ENCODE data around the gene LCMT1.
A peak's percentile ranks its signal among the peaks of the same experiment; 100 is the strongest.
"Not testable (repeated sequence)": the region's sequence is repeated elsewhere in the genome, so short reads cannot be mapped to it uniquely, and the experiment has no call there.

The LCMT1 gene

GRCh38 chr16:25106567-25107465 lies 4.7 kb upstream of the LCMT1 start:
- peak; percentile 3 for ATAC-seq (replicated peaks; ENCODE audit: extremely low read depth, poor library complexity, severe bottlenecking)
- H3K9me3 Mint-ChIP-seq, result no peaks in the 10 kb centered on the region
- peak overlapping the region; percentile 97 for H3K4me3 Mint-ChIP-seq
- DNase-seq (ENCODE audit: low spot score in 2 of 2), result peak; percentile 47 to 56
- H3K27me3 Mint-ChIP-seq, result no peaks in the 10 kb centered on the region
- peaks cover 9% of the 10 kb centered on the region for H3K36me3 Mint-ChIP-seq (ENCODE audit: insufficient read depth)
- H3K27ac Mint-ChIP-seq (ENCODE audit: low read depth), result peak overlapping the region; percentile 95
- H3K4me1 Mint-ChIP-seq, result peaks cover 29% of the 10 kb centered on the region

- H3K27me3 Mint-ChIP-seq, result no peaks in the 10 kb centered on the region
- peaks cover 9% of the 10 kb centered on the region for H3K36me3 Mint-ChIP-seq (ENCODE audit: insufficient read depth)
- H3K27ac Mint-ChIP-seq (ENCODE audit: low read depth), result peak overlapping the region; percentile 95
- H3K4me3 Mint-ChIP-seq, result peak overlapping the region; percentile 97
- H3K4me1 Mint-ChIP-seq, result peaks cover 35% of the 10 kb centered on the region
- no peaks in the 10 kb centered on the region for H3K9me3 Mint-ChIP-seq
- ATAC-seq (replicated peaks; ENCODE audit: extremely low read depth, poor library complexity, severe bottlenecking) (no peak), DNase-seq (ENCODE audit: low spot score in 2 of 2) (no peak)
Measured at GRCh38 chr16:25107466-25107792, 4.1 kb upstream of the LCMT1 start.

- no peaks in the 10 kb centered on the region for H3K9me3 Mint-ChIP-seq
- H3K36me3 Mint-ChIP-seq (ENCODE audit: insufficient read depth), result peaks cover 9% of the 10 kb centered on the region
- H3K27ac Mint-ChIP-seq (ENCODE audit: low read depth), result peak overlapping the region; percentile 95
- ATAC-seq (replicated peaks; ENCODE audit: extremely low read depth, poor library complexity, severe bottlenecking) (no peak), DNase-seq (ENCODE audit: low spot score in 2 of 2) (peak in 1 of 2 donors; percentile 18)
- peak overlapping the region; percentile 97 for H3K4me3 Mint-ChIP-seq
- no peaks in the 10 kb centered on the region for H3K27me3 Mint-ChIP-seq
- H3K4me1 Mint-ChIP-seq, result peaks cover 40% of the 10 kb centered on the region
Measured at GRCh38 chr16:25108054-25108453, 3.5 kb upstream of the LCMT1 start.

- H3K27ac Mint-ChIP-seq (ENCODE audit: low read depth), result no peak overlapping the region
- DNase-seq (ENCODE audit: low spot score in 2 of 2) (no peak), ATAC-seq (replicated peaks; ENCODE audit: extremely low read depth, poor library complexity, severe bottlenecking) (no peak)
- H3K4me3 Mint-ChIP-seq, result no peak overlapping the region
- peaks cover 50% of the 10 kb centered on the region for H3K4me1 Mint-ChIP-seq
- no peaks in the 10 kb centered on the region for H3K27me3 Mint-ChIP-seq
- H3K9me3 Mint-ChIP-seq, result no peaks in the 10 kb centered on the region
- H3K36me3 Mint-ChIP-seq (ENCODE audit: insufficient read depth), result peaks cover 12% of the 10 kb centered on the region
Measured at GRCh38 chr16:25109643-25110042, 1.9 kb upstream of the LCMT1 start.

GRCh38 chr16:25110387-25110947 lies 1.1 kb upstream of the LCMT1 start:
- peak overlapping the region; percentile 86 for H3K27ac Mint-ChIP-seq (ENCODE audit: low read depth)
- ATAC-seq (replicated peaks; ENCODE audit: extremely low read depth, poor library complexity, severe bottlenecking), result no peak
- no peaks in the 10 kb centered on the region for H3K9me3 Mint-ChIP-seq
- peak overlapping the region; percentile 88 for H3K4me3 Mint-ChIP-seq
- no peaks in the 10 kb centered on the region for H3K27me3 Mint-ChIP-seq
- H3K4me1 Mint-ChIP-seq, result peaks cover 59% of the 10 kb centered on the region
- DNase-seq (ENCODE audit: low spot score in 2 of 2), result no peak
- peaks cover 13% of the 10 kb centered on the region for H3K36me3 Mint-ChIP-seq (ENCODE audit: insufficient read depth)

GRCh38 chr16:25114121-25114520 lies 2.6 kb downstream of the LCMT1 start:
- H3K9me3 Mint-ChIP-seq, result no peaks in the 10 kb centered on the region
- no peaks in the 10 kb centered on the region for H3K27me3 Mint-ChIP-seq
- no peak for ATAC-seq (replicated peaks; ENCODE audit: extremely low read depth, poor library complexity, severe bottlenecking)
- no peak overlapping the region for H3K27ac Mint-ChIP-seq (ENCODE audit: low read depth)
- H3K4me1 Mint-ChIP-seq, result peaks cover 61% of the 10 kb centered on the region
- no peak for DNase-seq (ENCODE audit: low spot score in 2 of 2)
- H3K36me3 Mint-ChIP-seq (ENCODE audit: insufficient read depth), result peaks cover 12% of the 10 kb centered on the region
- peak overlapping the region; percentile 31 for H3K4me3 Mint-ChIP-seq

- Mint-ChIP-seq H3K4me1 (peaks cover 48% of the 10 kb centered on the region), H3K36me3 (ENCODE audit: insufficient read depth) (peaks cover 17% of the 10 kb centered on the region), H3K27ac (ENCODE audit: low read depth) (peak overlapping the region; percentile 2), H3K27me3 (no peaks in the 10 kb centered on the region), H3K4me3 (no peak overlapping the region), H3K9me3 (no peaks in the 10 kb centered on the region)
- no peak for DNase-seq (ENCODE audit: low spot score in 2 of 2)
- ATAC-seq (replicated peaks; ENCODE audit: extremely low read depth, poor library complexity, severe bottlenecking), result no peak
Measured at GRCh38 chr16:25118851-25119578, 7.5 kb downstream of the LCMT1 start.

GRCh38 chr16:25121824-25122600 lies 10.5 kb downstream of the LCMT1 start:
- ATAC-seq (replicated peaks; ENCODE audit: extremely low read depth, poor library complexity, severe bottlenecking) (no peak), DNase-seq (ENCODE audit: low spot score in 2 of 2) (no peak)
- Mint-ChIP-seq H3K9me3 (no peaks in the 10 kb centered on the region), H3K4me1 (peaks cover 44% of the 10 kb centered on the region), H3K36me3 (ENCODE audit: insufficient read depth) (peaks cover 9% of the 10 kb centered on the region), H3K27ac (ENCODE audit: low read depth) (no peak overlapping the region), H3K4me3 (no peak overlapping the region), H3K27me3 (no peaks in the 10 kb centered on the region)

GRCh38 chr16:25124503-25124902 lies 13.0 kb downstream of the LCMT1 start:
- ATAC-seq (replicated peaks; ENCODE audit: extremely low read depth, poor library complexity, severe bottlenecking) (no peak), DNase-seq (ENCODE audit: low spot score in 2 of 2) (no peak)
- Mint-ChIP-seq H3K4me3 (no peak overlapping the region), H3K9me3 (no peaks in the 10 kb centered on the region), H3K36me3 (ENCODE audit: insufficient read depth) (peaks cover 18% of the 10 kb centered on the region), H3K27ac (ENCODE audit: low read depth) (no peak overlapping the region), H3K27me3 (no peaks in the 10 kb centered on the region), H3K4me1 (peaks cover 42% of the 10 kb centered on the region)

- not testable (repeated sequence) for ATAC-seq (replicated peaks; ENCODE audit: extremely low read depth, poor library complexity, severe bottlenecking); H3K27me3 Mint-ChIP-seq; H3K9me3 Mint-ChIP-seq; DNase-seq (ENCODE audit: low spot score in 2 of 2); H3K4me3 Mint-ChIP-seq
- Mint-ChIP-seq H3K27ac (ENCODE audit: low read depth) (peak overlapping the region; percentile 58), H3K36me3 (ENCODE audit: insufficient read depth) (peaks cover 29% of the 10 kb centered on the region), H3K4me1 (peaks cover 42% of the 10 kb centered on the region)
Measured at GRCh38 chr16:25126086-25126666, 14.6 kb downstream of the LCMT1 start.

GRCh38 chr16:25126820-25127232 lies 15.3 kb downstream of the LCMT1 start:
- Mint-ChIP-seq H3K9me3 (no peaks in the 10 kb centered on the region), H3K27ac (ENCODE audit: low read depth) (peak overlapping the region; percentile 58), H3K36me3 (ENCODE audit: insufficient read depth) (peaks cover 31% of the 10 kb centered on the region), H3K27me3 (no peaks in the 10 kb centered on the region), H3K4me3 (no peak overlapping the region), H3K4me1 (peaks cover 36% of the 10 kb centered on the region)
- no peak for DNase-seq (ENCODE audit: low spot score in 2 of 2)
- peak; percentile 56 for ATAC-seq (replicated peaks; ENCODE audit: extremely low read depth, poor library complexity, severe bottlenecking)

GRCh38 chr16:25132751-25133150 lies 21.2 kb downstream of the LCMT1 start:
- ATAC-seq (replicated peaks; ENCODE audit: extremely low read depth, poor library complexity, severe bottlenecking); DNase-seq (ENCODE audit: low spot score in 2 of 2); H3K4me1 Mint-ChIP-seq; H3K9me3 Mint-ChIP-seq; H3K27me3 Mint-ChIP-seq; H3K4me3 Mint-ChIP-seq; H3K27ac Mint-ChIP-seq (ENCODE audit: low read depth): not testable (repeated sequence)
- H3K36me3 Mint-ChIP-seq (ENCODE audit: insufficient read depth), result peaks cover 55% of the 10 kb centered on the region
